Tibial nerve (tissue), 4 donors: Measurements from ENCODE around the gene INS. TPM values are rescaled to one million over a fixed set of nuclear protein-coding genes. Genes with fewer than 3 reads are reported as not detected.

Experiments
- DNase-seq, 2 donors: peaks; one replicate each; pipeline ENCODE4 v3.0.0-alpha.2; 2019; ENCODE audit warnings: low spot score in 2 of 2
- H3K27ac ChIP-seq, 4 donors: fragments of 200-600 bp; sonication (generic) in 3 of 4; one replicate each; pipeline ENCODE4 v1.5.1; 2017 to 2019; ENCODE audit warnings: mild to moderate bottlenecking in 1 of 4
- H3K27me3 ChIP-seq, 2 donors: fragments of 200-600 bp; sonication (generic) in 1 of 2; one replicate each; pipeline versions ENCODE4 v1.5.1 to v1.6.0; 2017 to 2019
- H3K36me3 ChIP-seq, 3 donors: fragments of 200-600 bp; sonication (generic); one replicate each; pipeline ENCODE4 v1.5.1; 2018 to 2019
- H3K4me1 ChIP-seq, 4 donors: fragments of 200-600 bp; sonication (generic) in 3 of 4; one replicate each; pipeline ENCODE4 v1.5.1; 2017 to 2019
- H3K4me3 ChIP-seq, 4 donors: fragments of 200-600 bp; sonication (generic) in 3 of 4; one replicate each; pipeline ENCODE4 v1.5.1; 2017 to 2019; ENCODE audit warnings: mild to moderate bottlenecking in 1 of 4, moderate library complexity in 1 of 4
- H3K9me3 ChIP-seq, 4 donors: fragments of 200-600 bp; sonication (generic) in 3 of 4; one replicate each; pipeline ENCODE4 v1.5.1; 2017 to 2019
- EP300 ChIP-seq, 2 donors: sonication (generic); formaldehyde crosslinking; IDR thresholded peaks; one replicate each; pipeline ENCODE4 v1.6.1; 2017; ENCODE audit warnings: antibody characterized with exemption in 2 of 2, mild to moderate bottlenecking in 1 of 2
- POLR2A ChIP-seq, 2 donors: fragments of 450-650 bp; IDR thresholded peaks; one replicate each; pipeline ENCODE4 v1.6.1; 2017; ENCODE audit warnings: antibody characterized with exemption in 2 of 2, mild to moderate bottlenecking in 2 of 2, moderate library complexity in 2 of 2
- WGBS, 2 donors: methylation state at CpG; one replicate each; pipeline ENCODE4 v1.1.5; 2018; 5-methylcytosine and 5-hydroxymethylcytosine counted together
- total RNA-seq, 4 donors: library from RNA; depleted of rRNA; stranded (reverse); fragments of >200 nt; gene quantifications; one replicate each; pipeline ENCODE4 v1.1.0, GENCODE V29; 2016
- TF ChIP-seq, protein P1 (sequence below), 5 experiments: fragments of 200-600 bp in 3 of 5; fragments of 450-650 bp in 2 of 5; sonication (generic) in 3 of 5; IDR thresholded peaks; one replicate each; pipeline ENCODE4 v1.5.1; 2016 to 2019; ENCODE audit warnings: antibody characterized with exemption in 5 of 5, mild to moderate bottlenecking in 3 of 5, moderate library complexity in 2 of 5

INS gene
- total RNA-seq, 4 donors from 2014 or later, result 1.8 TPM; not detected in 3

DNA sequence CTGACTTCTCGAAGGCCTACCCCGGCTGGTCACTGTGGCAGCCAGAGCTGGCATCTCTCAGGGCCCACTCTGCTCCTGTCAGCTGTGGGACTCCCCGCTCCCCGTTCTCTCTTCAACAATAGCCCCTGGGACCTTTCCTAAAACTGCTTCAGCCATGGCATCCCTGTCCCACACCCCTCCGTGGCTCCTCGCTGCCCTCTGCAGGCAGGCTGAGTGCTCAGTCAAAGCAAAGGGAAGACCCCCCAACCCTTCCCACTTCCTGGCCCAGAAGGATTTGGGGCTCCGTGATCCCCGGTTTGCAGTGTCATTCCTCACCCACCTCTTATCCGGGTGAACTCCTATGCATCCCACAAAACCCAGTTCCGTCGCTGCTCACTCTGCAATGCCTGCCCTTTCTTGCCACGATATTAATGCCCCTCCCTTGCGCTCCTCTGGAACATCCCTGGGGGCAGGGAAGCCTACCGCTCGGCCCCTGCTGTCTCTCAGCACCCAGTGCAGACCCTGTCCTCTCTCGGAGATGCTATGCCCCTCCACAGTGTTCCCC lies 12.2 kb upstream of the INS start:
- H3K9me3 ChIP-seq, result no peaks in the 10 kb centered on the region
- TF ChIP-seq, protein P1, sequence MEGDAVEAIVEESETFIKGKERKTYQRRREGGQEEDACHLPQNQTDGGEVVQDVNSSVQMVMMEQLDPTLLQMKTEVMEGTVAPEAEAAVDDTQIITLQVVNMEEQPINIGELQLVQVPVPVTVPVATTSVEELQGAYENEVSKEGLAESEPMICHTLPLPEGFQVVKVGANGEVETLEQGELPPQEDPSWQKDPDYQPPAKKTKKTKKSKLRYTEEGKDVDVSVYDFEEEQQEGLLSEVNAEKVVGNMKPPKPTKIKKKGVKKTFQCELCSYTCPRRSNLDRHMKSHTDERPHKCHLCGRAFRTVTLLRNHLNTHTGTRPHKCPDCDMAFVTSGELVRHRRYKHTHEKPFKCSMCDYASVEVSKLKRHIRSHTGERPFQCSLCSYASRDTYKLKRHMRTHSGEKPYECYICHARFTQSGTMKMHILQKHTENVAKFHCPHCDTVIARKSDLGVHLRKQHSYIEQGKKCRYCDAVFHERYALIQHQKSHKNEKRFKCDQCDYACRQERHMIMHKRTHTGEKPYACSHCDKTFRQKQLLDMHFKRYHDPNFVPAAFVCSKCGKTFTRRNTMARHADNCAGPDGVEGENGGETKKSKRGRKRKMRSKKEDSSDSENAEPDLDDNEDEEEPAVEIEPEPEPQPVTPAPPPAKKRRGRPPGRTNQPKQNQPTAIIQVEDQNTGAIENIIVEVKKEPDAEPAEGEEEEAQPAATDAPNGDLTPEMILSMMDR (IDR thresholded peaks at IDR 0.05), result no peak
- TF ChIP-seq POLR2A (IDR thresholded peaks at IDR 0.05), result no peak
- no peak for TF ChIP-seq EP300 (IDR thresholded peaks at IDR 0.05)
- no peak overlapping the region for H3K4me3 ChIP-seq
- H3K27me3 ChIP-seq, result peaks cover 0 to 20% of the 10 kb centered on the region in 2 donors
- H3K27ac ChIP-seq, result no peak overlapping the region
- H3K4me1 ChIP-seq, result peaks cover 0 to 5% (median 0%) of the 10 kb centered on the region in 4 donors
- 80 to 88% methylated on average over 15 to 16 of the region's 16 CpGs for WGBS, 2 donors
- H3K36me3 ChIP-seq, result no peaks in the 10 kb centered on the region
- no peak for DNase-seq

GRCh38 chr11:2172676-2173075 lies 11.7 kb upstream of the INS start:
- no peak overlapping the region for H3K4me3 ChIP-seq
- H3K9me3 ChIP-seq, result no peaks in the 10 kb centered on the region
- H3K36me3 ChIP-seq, result no peaks in the 10 kb centered on the region
- 80 to 81% methylated on average over 7 to 11 of the region's 12 CpGs for WGBS, 2 donors
- peaks cover 0 to 5% (median 0%) of the 10 kb centered on the region in 4 donors for H3K4me1 ChIP-seq
- no peak overlapping the region for H3K27ac ChIP-seq
- DNase-seq, result no peak
- peaks cover 0 to 21% of the 10 kb centered on the region in 2 donors for H3K27me3 ChIP-seq
- TF ChIP-seq EP300 (IDR thresholded peaks at IDR 0.05) (no peak), POLR2A (IDR thresholded peaks at IDR 0.05) (no peak)
- TF ChIP-seq, protein P1 (IDR thresholded peaks at IDR 0.05), result no peak

GRCh38 chr11:2171591-2172003 lies 10.6 kb upstream of the INS start, which contains the start of gene TH:
TH (minus strand) TSS chr11:2171815; CDS start chr11:2171786, 29 bp downstream.
- 52 to 69% methylated on average over 11 to 13 of the region's 17 CpGs for WGBS, 2 donors
- Histone ChIP-seq H3K36me3 (no peaks in the 10 kb centered on the region), H3K4me3 (no peak within 1 kb of the TSS), H3K27me3 (peaks cover 0 to 28% of the 10 kb centered on the region in 2 donors), H3K9me3 (no peaks in the 10 kb centered on the region), H3K27ac (no peak within 1 kb of the TSS), H3K4me1 (peaks cover 0 to 4% (median under 1%) of the 10 kb centered on the region in 4 donors)
- TF ChIP-seq EP300 (IDR thresholded peaks at IDR 0.05) (no peak), POLR2A (IDR thresholded peaks at IDR 0.05) (no peak)
- TF ChIP-seq, protein P1 (IDR thresholded peaks at IDR 0.05), result no peak
- no peak for DNase-seq

- H3K27me3 ChIP-seq, result peaks cover 0 to 45% of the 10 kb centered on the region in 2 donors
- H3K36me3 ChIP-seq, result no peaks in the 10 kb centered on the region
- DNase-seq, result no peak
- no peaks in the 10 kb centered on the region for H3K9me3 ChIP-seq
- WGBS, 2 donors, result 79 to 84% methylated on average over 28 to 36 of the region's 45 CpGs
- TF ChIP-seq EP300 (IDR thresholded peaks at IDR 0.05) (no peak), POLR2A (IDR thresholded peaks at IDR 0.05) (no peak)
- TF ChIP-seq, protein P1 (IDR thresholded peaks at IDR 0.05), result no peak
- H3K4me3 ChIP-seq, result no peak overlapping the region
- no peak overlapping the region for H3K27ac ChIP-seq
- peaks cover 0 to 15% (median 2%) of the 10 kb centered on the region in 4 donors for H3K4me1 ChIP-seq
These were observed 8.9 kb upstream of the INS start for GRCh38 chr11:2169626-2170570.

- TF ChIP-seq POLR2A (IDR thresholded peaks at IDR 0.05), result no peak
- TF ChIP-seq EP300 (IDR thresholded peaks at IDR 0.05), result no peak
- TF ChIP-seq, protein P1 (IDR thresholded peaks at IDR 0.05), result no peak
- WGBS, 2 donors, result 40 to 58% methylated on average over 10 of the region's 10 CpGs
- Histone ChIP-seq H3K9me3 (no peaks in the 10 kb centered on the region), H3K4me3 (no peak overlapping the region), H3K27ac (no peak overlapping the region), H3K27me3 (peaks cover 0 to 54% of the 10 kb centered on the region in 2 donors), H3K36me3 (no peaks in the 10 kb centered on the region), H3K4me1 (peaks cover 0 to 15% (median 2%) of the 10 kb centered on the region in 4 donors)
- no peak for DNase-seq
These were observed 8.0 kb upstream of the INS start for GRCh38 chr11:2169005-2169378.
